GM19240 (cell line): ENCODE results near the gene ARG2.
"Not testable (repeated sequence)": the region's sequence is repeated elsewhere in the genome, so short reads cannot be mapped to it uniquely, and the experiment has no call there.

Experiments
- DNase-seq: peaks from one replicate; pipeline ENCODE4 v3.0.0; 2011; ENCODE audit warnings: low spot score; ENCODE audit not compliant: insufficient read length

ARG2 gene

DNA sequence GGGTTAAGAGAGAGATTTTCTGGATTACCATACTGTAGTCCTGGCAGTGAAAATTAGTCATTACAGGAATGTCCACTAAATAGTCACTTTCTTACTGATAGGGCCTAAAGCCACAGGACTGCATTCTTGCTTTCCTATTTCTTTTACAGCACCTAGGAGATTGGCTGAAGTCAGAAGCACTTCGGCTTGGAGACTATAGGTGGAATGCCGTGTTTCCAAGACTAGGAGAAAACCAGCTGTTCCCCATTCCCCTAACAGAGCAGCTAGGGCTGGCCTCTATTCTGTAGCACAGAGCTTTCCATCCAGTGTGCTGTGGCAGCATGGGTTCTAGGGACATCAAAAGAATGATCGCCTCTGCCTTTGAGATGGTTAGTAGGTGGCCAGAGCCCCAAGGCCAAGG lies 34.7 kb upstream of the ARG2 start:
- DNase-seq = no peak

- no peak for DNase-seq
Observed at GRCh38 chr14:67586369-67586768, 33.4 kb upstream of the ARG2 start.

- DNase-seq = no peak
Observed at GRCh38 chr14:67589204-67589770, 30.4 kb upstream of the ARG2 start.

GRCh38 chr14:67593650-67594049 lies 26.1 kb upstream of the ARG2 start:
- not testable (repeated sequence) for DNase-seq

GRCh38 chr14:67595392-67595791 lies 24.3 kb upstream of the ARG2 start:
- DNase-seq = no peak

- DNase-seq = peak; percentile 85
Observed at GRCh38 chr14:67599698-67600561, 19.8 kb upstream of the ARG2 start, which contains the start of gene PIGH. Gene PIGH, minus strand, starts transcription at chr14:67600268. Its CDS starts 65 bp downstream, at chr14:67600203.

DNA sequence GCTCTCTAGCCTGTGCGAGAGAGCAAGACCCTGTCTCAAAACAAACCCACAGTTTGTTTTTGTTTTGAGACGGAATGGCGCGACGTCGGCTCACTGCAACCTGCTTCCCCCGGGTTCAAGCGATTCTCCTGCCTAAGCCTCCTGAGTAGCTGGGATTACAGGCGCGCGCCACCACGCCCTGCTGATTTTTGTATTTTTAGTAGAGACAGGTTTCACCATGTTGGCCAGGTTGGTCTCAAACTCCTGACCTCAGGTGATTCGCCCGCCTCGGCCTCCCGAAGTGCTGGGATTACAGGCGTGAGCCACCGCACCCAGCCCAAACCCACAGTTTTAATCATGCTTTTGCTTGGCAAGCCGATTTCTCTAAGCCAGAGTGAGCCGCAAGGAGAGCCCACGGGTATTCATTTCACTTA lies 19.2 kb upstream of the ARG2 start:
- DNase-seq = not testable (repeated sequence)

DNA sequence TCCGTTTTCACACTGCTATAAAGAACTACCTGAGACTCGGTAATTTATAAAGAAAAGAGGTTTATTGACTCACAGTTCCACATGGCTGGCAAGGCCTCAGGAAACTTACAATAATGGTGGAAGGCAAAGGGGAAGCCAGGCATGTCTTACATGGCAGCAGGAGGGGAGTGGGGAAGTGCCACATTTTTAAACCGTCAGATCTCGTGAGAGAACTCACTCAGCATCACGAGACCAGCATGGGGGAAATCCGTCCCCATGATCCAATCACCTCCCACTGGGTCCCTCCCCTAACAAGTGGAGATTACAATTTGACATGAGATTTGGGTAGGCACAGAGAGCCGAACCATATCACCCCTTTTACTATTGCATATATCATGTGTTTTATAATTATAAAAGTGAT lies 17.6 kb upstream of the ARG2 start:
- no peak for DNase-seq

DNA sequence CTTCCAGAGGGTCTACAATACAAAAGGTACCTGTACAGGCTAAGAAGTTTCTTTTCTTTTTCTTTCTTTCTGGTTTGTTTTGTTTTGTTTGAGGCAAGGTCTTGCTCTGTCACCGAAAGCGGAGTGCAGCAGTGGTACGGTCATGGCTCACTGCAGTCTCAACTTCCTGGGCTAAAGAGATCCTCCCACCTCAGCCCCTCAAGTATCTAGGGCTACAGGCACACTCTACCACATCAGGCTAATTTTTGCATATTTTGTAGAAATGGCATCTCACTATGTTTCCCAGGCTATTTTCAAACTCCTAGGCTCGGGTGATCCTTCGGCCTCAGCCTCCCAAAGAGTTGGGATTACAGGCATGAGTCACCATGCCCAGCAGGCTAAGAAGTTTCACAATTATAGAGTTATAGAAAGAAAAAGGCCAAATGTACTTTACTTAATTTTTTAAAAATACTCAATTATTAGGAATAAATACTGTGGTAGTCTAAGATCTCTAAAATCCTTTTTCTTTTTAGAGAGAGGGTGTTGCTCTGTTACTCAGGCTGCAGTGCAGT lies 16.6 kb upstream of the ARG2 start:
- DNase-seq = no peak

DNA sequence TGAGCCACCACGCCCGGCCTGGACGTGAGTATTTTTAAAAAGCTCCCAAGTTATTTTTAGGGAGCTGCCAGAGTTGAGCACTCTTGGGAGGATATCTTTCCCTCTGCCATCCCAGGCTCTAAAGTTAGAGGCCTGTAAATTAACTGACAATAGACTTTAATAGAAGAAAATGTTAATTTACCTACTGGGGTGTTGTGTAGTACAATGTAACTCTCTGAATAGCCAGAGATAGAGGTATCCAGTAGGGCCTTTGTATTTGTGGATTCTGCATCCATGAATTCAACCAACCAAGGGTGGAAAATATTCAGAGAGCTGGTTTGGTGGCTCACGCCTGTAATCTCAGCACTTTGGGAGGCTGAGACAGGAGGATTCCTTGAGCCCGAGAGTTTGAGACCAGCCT lies 12.1 kb upstream of the ARG2 start:
- no peak for DNase-seq

DNA sequence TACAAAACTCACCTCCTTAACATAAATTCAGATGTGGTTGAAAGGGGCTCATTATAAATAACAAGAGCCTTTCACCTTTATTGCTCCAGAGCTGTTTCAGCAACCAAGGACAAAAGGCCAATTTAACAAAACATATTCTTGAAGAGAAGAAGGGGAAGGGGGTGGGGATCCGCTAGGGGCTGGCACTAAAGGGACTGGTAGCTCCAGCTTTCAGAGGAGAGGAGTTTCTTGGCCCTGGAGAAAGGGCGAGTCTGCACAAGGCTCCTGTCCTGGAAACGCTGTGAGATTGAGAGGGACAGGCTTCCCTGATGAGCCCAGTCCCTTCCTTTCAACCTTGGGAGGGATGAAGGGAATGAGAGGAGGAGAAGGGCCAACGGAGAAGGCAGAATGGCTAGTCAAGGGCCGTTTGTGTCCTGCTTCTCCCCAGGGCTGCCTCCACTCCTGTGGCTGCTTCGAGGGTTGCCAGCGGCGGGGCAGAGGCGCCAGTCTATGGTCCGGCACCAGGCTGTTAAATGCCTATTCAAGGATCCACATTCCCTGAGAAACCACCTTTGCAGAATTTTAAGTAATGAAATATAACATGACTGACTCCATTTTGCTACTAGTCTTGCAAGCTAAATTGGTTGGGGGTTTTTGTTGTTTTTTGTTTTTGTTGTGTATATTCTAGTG lies 9.9 kb upstream of the ARG2 start:
- DNase-seq = no peak

GRCh38 chr14:67610491-67610890 lies 9.2 kb upstream of the ARG2 start:
- DNase-seq = no peak

- no peak for DNase-seq
Observed at GRCh38 chr14:67618617-67619063, 1.1 kb upstream of the ARG2 start.

DNA sequence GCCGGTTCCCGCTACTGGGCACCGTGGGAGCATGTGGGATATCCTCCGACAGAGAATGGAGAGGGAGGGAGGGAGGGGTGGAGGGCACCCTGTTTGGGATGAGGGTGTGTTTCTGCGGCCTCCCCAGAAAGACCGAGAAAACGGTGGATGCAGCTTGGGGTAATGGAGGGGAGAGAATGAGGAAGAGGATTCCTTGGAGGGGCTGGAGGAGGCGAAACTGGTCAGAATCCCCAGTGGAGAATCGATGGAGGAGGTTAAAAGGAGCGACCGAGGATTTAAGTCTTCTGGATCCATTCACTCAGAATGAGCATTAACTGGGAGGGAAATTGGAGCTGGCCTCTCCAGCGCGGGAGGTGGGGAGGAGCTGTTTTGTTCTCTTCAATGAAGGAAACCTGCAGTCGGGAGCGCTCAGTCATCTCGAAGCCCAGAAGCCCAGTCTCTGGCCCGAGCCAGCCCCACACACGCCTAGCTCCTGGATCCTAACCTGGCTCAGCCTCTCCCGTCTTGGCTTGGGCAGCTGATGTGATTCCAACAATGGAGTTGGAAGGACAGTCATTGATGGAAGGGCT lies 581 bp downstream of the ARG2 start:
- DNase-seq = no peak

DNA sequence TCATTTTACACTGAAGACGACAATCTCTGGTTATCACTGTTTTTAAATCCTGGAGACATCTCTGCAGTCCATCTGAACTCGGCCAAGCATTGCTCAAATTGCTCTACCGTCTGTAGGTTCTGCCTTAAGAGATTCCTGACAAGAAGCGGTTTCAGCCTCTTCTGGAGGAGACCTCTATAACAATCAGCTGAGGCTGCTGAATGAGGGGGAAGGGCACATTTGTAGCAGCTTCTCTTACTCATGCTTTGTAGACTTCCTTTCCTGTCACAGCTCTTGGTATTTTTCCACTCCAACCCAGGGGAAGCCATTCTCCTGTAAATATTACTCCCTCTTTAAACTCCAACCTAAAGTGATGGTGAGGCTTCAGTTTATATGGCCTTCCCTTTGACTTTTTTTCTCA lies 3.0 kb downstream of the ARG2 start:
- DNase-seq = no peak

GRCh38 chr14:67623114-67623513 lies 3.4 kb downstream of the ARG2 start:
- no peak for DNase-seq

DNA sequence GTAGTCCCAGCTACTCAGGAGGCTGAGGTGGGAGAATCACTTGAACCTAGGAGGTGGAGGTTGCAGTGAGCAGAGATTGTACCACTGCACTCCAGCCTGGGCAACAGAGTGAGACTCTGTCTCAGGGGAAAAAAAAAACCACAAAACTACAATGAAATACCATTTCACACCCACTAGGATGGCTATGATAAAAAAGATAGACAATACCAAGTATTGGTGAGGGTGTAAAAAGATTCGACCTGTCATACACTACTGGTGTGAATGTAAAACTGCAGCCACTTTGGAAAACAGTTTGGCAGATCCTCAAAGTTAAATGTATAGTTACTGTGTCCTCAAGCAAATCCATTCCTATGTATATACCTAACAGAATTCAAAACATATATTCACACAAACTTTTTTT lies 6.4 kb downstream of the ARG2 start:
- DNase-seq = not testable (repeated sequence)

DNA sequence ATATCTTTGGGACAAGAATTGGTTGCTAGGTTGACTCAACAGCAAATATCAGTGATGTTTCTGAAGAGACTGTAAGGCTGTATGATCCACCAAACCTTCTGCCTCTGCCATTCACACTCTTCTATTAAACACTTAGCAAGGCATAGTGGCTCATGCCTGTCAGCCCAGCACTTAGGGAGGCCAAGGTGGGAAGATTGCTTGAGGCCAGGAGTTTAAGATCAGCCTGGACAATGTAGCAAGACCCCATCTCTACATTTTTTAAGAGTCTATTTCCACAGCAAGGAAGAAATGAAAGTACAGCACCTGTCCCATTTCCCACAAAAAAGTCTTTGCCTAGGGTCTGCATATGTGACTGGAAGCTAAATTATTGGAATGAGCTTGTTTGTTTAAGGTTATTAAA lies 7.8 kb downstream of the ARG2 start:
- no peak for DNase-seq

DNA sequence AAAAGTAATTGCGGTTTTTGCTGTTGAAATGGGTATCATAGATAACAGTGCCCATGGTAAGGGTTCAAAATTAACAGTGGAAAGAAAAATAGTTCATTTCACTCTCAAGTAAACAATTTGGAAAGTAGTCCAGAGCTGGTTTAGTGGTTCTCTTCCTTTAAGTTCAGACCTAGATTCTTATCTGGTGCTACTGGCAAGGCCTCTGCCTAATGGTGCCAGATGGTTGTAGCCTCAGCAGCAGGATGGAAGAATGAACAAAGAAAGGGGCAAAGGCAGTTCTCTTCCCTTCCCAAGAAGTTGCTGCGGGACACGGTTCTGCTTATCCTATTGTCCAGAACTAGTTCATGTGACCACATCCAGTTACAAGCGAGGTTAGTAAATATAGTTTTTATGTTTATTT lies 10.5 kb downstream of the ARG2 start:
- no peak for DNase-seq

- no peak for DNase-seq
Observed at GRCh38 chr14:67630938-67631337, 11.2 kb downstream of the ARG2 start.

DNA sequence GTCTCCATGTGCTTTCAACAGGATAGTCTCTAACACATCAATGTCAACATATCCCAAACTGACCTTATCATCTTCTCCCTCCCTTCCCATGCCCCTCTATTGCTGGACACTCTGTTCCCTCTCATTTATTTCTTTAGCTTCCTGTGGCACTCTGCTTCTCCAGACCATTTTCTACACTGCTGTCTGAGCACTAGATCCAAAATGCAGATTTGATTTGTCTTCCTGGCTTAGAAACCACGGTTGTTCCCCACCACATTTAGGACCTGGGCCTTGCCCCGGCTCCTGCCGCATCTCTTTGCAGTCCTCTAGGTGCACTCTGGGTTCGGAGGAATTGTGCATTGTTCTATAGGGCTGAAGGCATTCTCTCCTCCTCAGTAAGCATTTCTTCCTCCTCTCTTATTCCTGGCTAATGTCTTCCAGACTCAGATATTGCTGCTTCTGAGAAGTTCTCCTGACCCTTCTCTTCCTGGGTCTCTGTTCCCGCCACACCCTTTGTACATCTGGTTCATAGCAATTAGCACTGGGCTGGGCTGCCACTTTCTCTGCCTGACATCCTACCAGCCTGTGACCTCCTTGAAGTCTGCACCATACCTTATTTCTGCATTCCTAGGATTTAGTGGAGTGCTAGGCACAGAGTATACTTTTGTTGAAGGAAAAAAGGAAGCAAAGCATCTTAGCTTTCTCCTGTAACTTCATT lies 13.9 kb downstream of the ARG2 start:
- no peak for DNase-seq
